Liver (tissue), 9 donors: ENCODE measurements around the gene HES6. TPM values are rescaled to one million over a fixed set of nuclear protein-coding genes. Genes with fewer than 3 reads are reported as not detected.

Experiments used
- DNase-seq: peaks from one replicate; pipeline ENCODE4 v3.0.0-alpha.2; 2017; ENCODE audit warnings: low spot score
- H3K27ac ChIP-seq, 2 donors: one replicate each; pipeline ENCODE4 v1.7.0; 2013; ENCODE audit warnings: inconsistent platforms in 2 of 2, low read length in 2 of 2, control low read depth in 1 of 2, low read depth in 1 of 2, mild to moderate bottlenecking in 1 of 2
- H3K27me3 ChIP-seq, 4 donors: one replicate each; pipeline versions ENCODE4 v1.6.1 to v1.7.0; 2013; ENCODE audit warnings: low read length in 3 of 4, inconsistent platforms in 1 of 4, mild to moderate bottlenecking in 1 of 4, moderate library complexity in 1 of 4; ENCODE audit not compliant: control insufficient read depth in 4 of 4, insufficient read depth in 4 of 4
- H3K36me3 ChIP-seq, 4 donors: one replicate each; pipeline versions ENCODE4 v1.6.1 to v1.7.0; 2013; ENCODE audit warnings: low read length in 3 of 4, mild to moderate bottlenecking in 3 of 4, low read depth in 1 of 4, moderate library complexity in 1 of 4; ENCODE audit not compliant: control insufficient read depth in 4 of 4, insufficient read depth in 3 of 4
- H3K4me1 ChIP-seq, 4 donors: one replicate each; pipeline versions ENCODE4 v1.6.1 to v1.7.0; 2013; ENCODE audit warnings: low read length in 3 of 4, mild to moderate bottlenecking in 3 of 4, moderate library complexity in 1 of 4; ENCODE audit not compliant: control insufficient read depth in 4 of 4, insufficient read depth in 4 of 4
- H3K4me3 ChIP-seq, 3 donors: one replicate each; pipeline versions ENCODE4 v1.6.1 to v1.7.0; 2013; ENCODE audit warnings: low read length in 3 of 3, control low read depth in 1 of 3, low read depth in 1 of 3, mild to moderate bottlenecking in 1 of 3
- H3K9ac ChIP-seq, 2 donors: one replicate each; pipeline ENCODE4 v1.7.0; 2013; ENCODE audit warnings: low read length in 2 of 2, mild to moderate bottlenecking in 2 of 2, moderate library complexity in 2 of 2, control low read depth in 1 of 2, low read depth in 1 of 2
- H3K9me3 ChIP-seq, 4 donors: one replicate each; pipeline versions ENCODE4 v1.6.1 to v1.7.0; 2013; ENCODE audit warnings: low read length in 3 of 4; ENCODE audit not compliant: control insufficient read depth in 4 of 4
- EGR1 ChIP-seq, 2 donors: IDR thresholded peaks; 2 replicates each; pipeline ENCODE4 v1.6.1; 2016 to 2018; ENCODE audit warnings: antibody characterized with exemption in 2 of 2, low read depth in 2 of 2
- FOXA1 ChIP-seq: IDR thresholded peaks from 2 replicates; pipeline ENCODE4 v1.6.1; 2016; ENCODE audit warnings: antibody characterized with exemption
- FOXA2 ChIP-seq: IDR thresholded peaks from 2 replicates; pipeline ENCODE4 v1.6.1; 2016; ENCODE audit warnings: antibody characterized with exemption
- GABPA ChIP-seq, 2 donors: IDR thresholded peaks in 1 of 2; conservative IDR thresholded peaks in 1 of 2; 2 replicates each; pipeline ENCODE4 v1.6.1; 2016; ENCODE audit warnings: antibody characterized with exemption in 2 of 2, mild to moderate bottlenecking in 1 of 2, moderate library complexity in 1 of 2
- HNF4A ChIP-seq, 2 donors: conservative IDR thresholded peaks; 2 replicates each; pipeline ENCODE4 v1.6.1; 2016; ENCODE audit warnings: antibody characterized with exemption in 2 of 2, mild to moderate bottlenecking in 2 of 2
- HNF4G ChIP-seq: IDR thresholded peaks from 2 replicates; pipeline ENCODE4 v1.6.1; 2016; ENCODE audit warnings: antibody characterized with exemption
- JUND ChIP-seq, 2 donors: IDR thresholded peaks; 2 replicates each; pipeline ENCODE4 v1.6.1; 2016; ENCODE audit warnings: antibody characterized with exemption in 2 of 2
- NR2F2 ChIP-seq: IDR thresholded peaks from 2 replicates; pipeline ENCODE4 v1.6.1; 2016; ENCODE audit warnings: antibody characterized with exemption
- RAD21 ChIP-seq, 2 donors: IDR thresholded peaks; 2 replicates each; pipeline ENCODE4 v1.6.1; 2016; ENCODE audit warnings: antibody characterized with exemption in 2 of 2, mild to moderate bottlenecking in 2 of 2
- RXRA ChIP-seq, 2 donors: IDR thresholded peaks; 2 replicates each; pipeline ENCODE4 v1.6.1; 2017 to 2018; ENCODE audit warnings: antibody characterized with exemption in 2 of 2, mild to moderate bottlenecking in 1 of 2
- SP1 ChIP-seq: IDR thresholded peaks from 2 replicates; pipeline ENCODE4 v1.6.1; 2018; ENCODE audit warnings: antibody characterized with exemption, mild to moderate bottlenecking
- TAF1 ChIP-seq: conservative IDR thresholded peaks from 2 replicates; pipeline ENCODE4 v1.6.1; 2016; ENCODE audit warnings: antibody characterized with exemption, mild to moderate bottlenecking
- YY1 ChIP-seq: IDR thresholded peaks from 2 replicates; pipeline ENCODE4 v1.6.1; 2016; ENCODE audit warnings: antibody characterized with exemption, mild to moderate bottlenecking
- WGBS: extraction: QIAGEN DNeasy Blood & Tissue Kit; methylation state at CpG from one replicate; pipeline ENCODE4 v1.1.7; 2013; 5-methylcytosine and 5-hydroxymethylcytosine counted together
- polyA plus RNA-seq, 2 donors: library from polyadenylated mRNA; stranded (reverse) in 1 of 2; unstranded in 1 of 2; fragments of 200-250 nt in 1 of 2; fragments of >200 nt in 1 of 2; fragmentation: Nextera tagmentation in 1 of 2; extraction: Ambion mirVana in 1 of 2; gene quantifications; one replicate each; pipeline versions ENCODE4 v1.2.1 to v1.2.3, GENCODE V29; 2013 to 2015
- total RNA-seq, 2 donors: library from RNA; depleted of rRNA; stranded (reverse); fragments of >200 nt; gene quantifications; one replicate each; pipeline ENCODE4 v1.2.3, GENCODE V29; 2014
- TF ChIP-seq, protein P1 (sequence below): IDR thresholded peaks from 2 replicates; pipeline ENCODE4 v1.6.1; 2016; ENCODE audit warnings: antibody characterized with exemption
- TF ChIP-seq, protein P2 (sequence below): IDR thresholded peaks from 2 replicates; pipeline ENCODE4 v1.6.1; 2016; ENCODE audit warnings: antibody characterized with exemption, mild to moderate bottlenecking
- TF ChIP-seq, protein P3 (sequence below): IDR thresholded peaks from 2 replicates; pipeline ENCODE4 v1.6.1; 2016; ENCODE audit warnings: antibody characterized with exemption
- TF ChIP-seq, protein P4 (sequence below): IDR thresholded peaks from 2 replicates; pipeline ENCODE4 v1.6.1; 2016; ENCODE audit warnings: antibody characterized with exemption
- TF ChIP-seq, protein P5 (sequence below): fragments of 150-350 bp; IDR thresholded peaks from 2 replicates; pipeline ENCODE4 v1.5.1; 2017; ENCODE audit warnings: improper control_type of control experiment, low read depth, low read length; ENCODE audit not compliant: missing input control
- donor health status: healthy.
- donor health status: healthy.
- donor health status: healthy.
- donor health status: healthy.
- donor health status: healthy.

Gene HES6
- total and polyA plus RNA-seq, 4 donors: 1.7 to 13.2 (median 2.6) TPM

DNA sequence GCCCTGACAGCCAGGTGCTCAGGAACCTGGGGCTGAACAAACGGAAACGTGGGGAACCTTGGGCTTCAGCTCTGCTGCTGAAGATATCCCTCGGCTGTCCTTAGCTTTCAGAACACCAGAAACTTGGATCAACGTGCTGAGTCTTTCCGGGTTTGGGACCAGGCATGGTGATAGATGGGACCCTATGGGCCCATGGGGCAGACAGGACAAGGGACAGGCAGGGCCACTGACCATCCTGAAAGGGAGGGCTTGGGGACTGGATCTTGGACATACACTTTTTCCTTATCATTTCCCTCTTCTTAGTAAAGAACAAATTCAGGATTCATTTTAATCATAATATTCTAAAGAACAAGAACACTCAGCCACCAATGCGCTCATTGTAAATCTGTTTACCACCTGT, 16.3 kb upstream of the HES6 start:
- H3K9me3 ChIP-seq: no peaks in the 10 kb centered on the region
- no peak overlapping the region for H3K27ac ChIP-seq
- no peak overlapping the region for H3K9ac ChIP-seq
- no peaks in the 10 kb centered on the region for H3K27me3 ChIP-seq
- no peak overlapping the region for H3K4me3 ChIP-seq
- H3K4me1 ChIP-seq: peaks cover 0 to 20% (median 14%) of the 10 kb centered on the region in 4 donors
- TF ChIP-seq RAD21 (IDR thresholded peaks at IDR 0.05): no peak
- TF ChIP-seq RXRA (IDR thresholded peaks at IDR 0.05): no peak
- TF ChIP-seq SP1: no peak
- TF ChIP-seq, protein P1, sequence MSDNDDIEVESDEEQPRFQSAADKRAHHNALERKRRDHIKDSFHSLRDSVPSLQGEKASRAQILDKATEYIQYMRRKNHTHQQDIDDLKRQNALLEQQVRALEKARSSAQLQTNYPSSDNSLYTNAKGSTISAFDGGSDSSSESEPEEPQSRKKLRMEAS: no peak
- no peak for TF ChIP-seq HNF4A (conservative IDR thresholded peaks at IDR 0.05)
- no peak for TF ChIP-seq GABPA (IDR thresholded peaks at IDR 0.05 in 1 of 2, conservative IDR thresholded peaks at IDR 0.05 in 1 of 2)
- TF ChIP-seq, protein P2, sequence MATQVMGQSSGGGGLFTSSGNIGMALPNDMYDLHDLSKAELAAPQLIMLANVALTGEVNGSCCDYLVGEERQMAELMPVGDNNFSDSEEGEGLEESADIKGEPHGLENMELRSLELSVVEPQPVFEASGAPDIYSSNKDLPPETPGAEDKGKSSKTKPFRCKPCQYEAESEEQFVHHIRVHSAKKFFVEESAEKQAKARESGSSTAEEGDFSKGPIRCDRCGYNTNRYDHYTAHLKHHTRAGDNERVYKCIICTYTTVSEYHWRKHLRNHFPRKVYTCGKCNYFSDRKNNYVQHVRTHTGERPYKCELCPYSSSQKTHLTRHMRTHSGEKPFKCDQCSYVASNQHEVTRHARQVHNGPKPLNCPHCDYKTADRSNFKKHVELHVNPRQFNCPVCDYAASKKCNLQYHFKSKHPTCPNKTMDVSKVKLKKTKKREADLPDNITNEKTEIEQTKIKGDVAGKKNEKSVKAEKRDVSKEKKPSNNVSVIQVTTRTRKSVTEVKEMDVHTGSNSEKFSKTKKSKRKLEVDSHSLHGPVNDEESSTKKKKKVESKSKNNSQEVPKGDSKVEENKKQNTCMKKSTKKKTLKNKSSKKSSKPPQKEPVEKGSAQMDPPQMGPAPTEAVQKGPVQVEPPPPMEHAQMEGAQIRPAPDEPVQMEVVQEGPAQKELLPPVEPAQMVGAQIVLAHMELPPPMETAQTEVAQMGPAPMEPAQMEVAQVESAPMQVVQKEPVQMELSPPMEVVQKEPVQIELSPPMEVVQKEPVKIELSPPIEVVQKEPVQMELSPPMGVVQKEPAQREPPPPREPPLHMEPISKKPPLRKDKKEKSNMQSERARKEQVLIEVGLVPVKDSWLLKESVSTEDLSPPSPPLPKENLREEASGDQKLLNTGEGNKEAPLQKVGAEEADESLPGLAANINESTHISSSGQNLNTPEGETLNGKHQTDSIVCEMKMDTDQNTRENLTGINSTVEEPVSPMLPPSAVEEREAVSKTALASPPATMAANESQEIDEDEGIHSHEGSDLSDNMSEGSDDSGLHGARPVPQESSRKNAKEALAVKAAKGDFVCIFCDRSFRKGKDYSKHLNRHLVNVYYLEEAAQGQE: no peak
- TF ChIP-seq HNF4G: no peak
- TF ChIP-seq, protein P3, sequence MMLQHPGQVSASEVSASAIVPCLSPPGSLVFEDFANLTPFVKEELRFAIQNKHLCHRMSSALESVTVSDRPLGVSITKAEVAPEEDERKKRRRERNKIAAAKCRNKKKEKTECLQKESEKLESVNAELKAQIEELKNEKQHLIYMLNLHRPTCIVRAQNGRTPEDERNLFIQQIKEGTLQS: no peak
- no peak for TF ChIP-seq TAF1
- TF ChIP-seq, protein P4, sequence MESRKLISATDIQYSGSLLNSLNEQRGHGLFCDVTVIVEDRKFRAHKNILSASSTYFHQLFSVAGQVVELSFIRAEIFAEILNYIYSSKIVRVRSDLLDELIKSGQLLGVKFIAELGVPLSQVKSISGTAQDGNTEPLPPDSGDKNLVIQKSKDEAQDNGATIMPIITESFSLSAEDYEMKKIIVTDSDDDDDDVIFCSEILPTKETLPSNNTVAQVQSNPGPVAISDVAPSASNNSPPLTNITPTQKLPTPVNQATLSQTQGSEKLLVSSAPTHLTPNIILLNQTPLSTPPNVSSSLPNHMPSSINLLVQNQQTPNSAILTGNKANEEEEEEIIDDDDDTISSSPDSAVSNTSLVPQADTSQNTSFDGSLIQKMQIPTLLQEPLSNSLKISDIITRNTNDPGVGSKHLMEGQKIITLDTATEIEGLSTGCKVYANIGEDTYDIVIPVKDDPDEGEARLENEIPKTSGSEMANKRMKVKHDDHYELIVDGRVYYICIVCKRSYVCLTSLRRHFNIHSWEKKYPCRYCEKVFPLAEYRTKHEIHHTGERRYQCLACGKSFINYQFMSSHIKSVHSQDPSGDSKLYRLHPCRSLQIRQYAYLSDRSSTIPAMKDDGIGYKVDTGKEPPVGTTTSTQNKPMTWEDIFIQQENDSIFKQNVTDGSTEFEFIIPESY: no peak
- TF ChIP-seq FOXA2: no peak
- TF ChIP-seq YY1: no peak
- TF ChIP-seq, protein P5, sequence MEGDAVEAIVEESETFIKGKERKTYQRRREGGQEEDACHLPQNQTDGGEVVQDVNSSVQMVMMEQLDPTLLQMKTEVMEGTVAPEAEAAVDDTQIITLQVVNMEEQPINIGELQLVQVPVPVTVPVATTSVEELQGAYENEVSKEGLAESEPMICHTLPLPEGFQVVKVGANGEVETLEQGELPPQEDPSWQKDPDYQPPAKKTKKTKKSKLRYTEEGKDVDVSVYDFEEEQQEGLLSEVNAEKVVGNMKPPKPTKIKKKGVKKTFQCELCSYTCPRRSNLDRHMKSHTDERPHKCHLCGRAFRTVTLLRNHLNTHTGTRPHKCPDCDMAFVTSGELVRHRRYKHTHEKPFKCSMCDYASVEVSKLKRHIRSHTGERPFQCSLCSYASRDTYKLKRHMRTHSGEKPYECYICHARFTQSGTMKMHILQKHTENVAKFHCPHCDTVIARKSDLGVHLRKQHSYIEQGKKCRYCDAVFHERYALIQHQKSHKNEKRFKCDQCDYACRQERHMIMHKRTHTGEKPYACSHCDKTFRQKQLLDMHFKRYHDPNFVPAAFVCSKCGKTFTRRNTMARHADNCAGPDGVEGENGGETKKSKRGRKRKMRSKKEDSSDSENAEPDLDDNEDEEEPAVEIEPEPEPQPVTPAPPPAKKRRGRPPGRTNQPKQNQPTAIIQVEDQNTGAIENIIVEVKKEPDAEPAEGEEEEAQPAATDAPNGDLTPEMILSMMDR: no peak
- TF ChIP-seq EGR1 (IDR thresholded peaks at IDR 0.05; ENCODE audit: low read depth in 2 of 2): no peak
- no peak for TF ChIP-seq FOXA1
- TF ChIP-seq NR2F2: no peak
- no peak for TF ChIP-seq JUND (IDR thresholded peaks at IDR 0.05)
- no peak for DNase-seq
- H3K36me3 ChIP-seq: peaks cover 13 to 69% (median 48%) of the 10 kb centered on the region in 4 donors
- WGBS: 88% methylated on average over 6 of the region's 6 CpGs
